ENCODE results near the gene UNC13D. TPM values are rescaled to one million over a fixed set of nuclear protein-coding genes. Genes with fewer than 3 reads are reported as not detected.

The UNC13D gene
- polyA plus RNA-seq, 3 donors: 28.4 to 111 (median 53.3) TPM

DNA sequence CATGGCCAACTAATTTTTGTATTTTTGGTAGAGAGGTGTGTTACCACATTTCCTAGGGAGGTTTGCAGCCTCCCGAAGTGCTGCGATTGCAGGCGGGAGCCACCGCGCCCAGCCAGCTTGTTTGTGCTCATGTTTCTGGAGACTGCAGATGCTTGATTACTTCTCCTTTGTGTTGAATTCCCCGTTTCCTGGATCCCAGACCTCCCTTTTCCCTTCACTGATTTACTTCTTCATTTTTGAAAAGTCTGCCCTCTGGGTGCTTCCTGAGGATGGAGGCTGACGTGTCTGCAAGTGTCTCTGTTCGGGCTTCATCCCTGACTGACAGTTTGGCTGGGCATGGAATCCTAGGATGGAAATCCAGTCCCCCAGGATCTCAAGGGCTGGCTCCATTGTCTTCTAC is 41.2 kb upstream of the UNC13D start:
- H3K27ac Mint-ChIP-seq: peak overlapping the region in 3 of 7 donors; percentile 24 to 73 (median 67)
- Histone ChIP-seq H3K4me1 (ENCODE audit: control insufficient read depth in 1 of 2, insufficient read depth in 2 of 2, low read length in 2 of 2) (peaks cover 8 to 14% of the 10 kb centered on the region in 2 donors), H3K9ac (ENCODE audit: insufficient read depth, low read length, poor library complexity, severe bottlenecking) (no peak overlapping the region), H3K4me2 (replicated peaks; ENCODE audit: extremely low read depth, low read length, poor library complexity, severe bottlenecking) (no peak overlapping the region), H3K36me3 (replicated peaks in 1 of 2; ENCODE audit: control insufficient read depth in 1 of 2, insufficient read depth in 2 of 2, low read length in 2 of 2) (peaks cover 3 to 15% of the 10 kb centered on the region in 2 donors), H3K27me3 (ENCODE audit: control insufficient read depth in 2 of 2, insufficient read depth in 2 of 2, low read length in 2 of 2) (peaks cover 0 to 4% of the 10 kb centered on the region in 2 donors), H3K4me3 (replicated peaks in 1 of 3; ENCODE audit: low read depth in 2 of 3, low read length in 3 of 3) (no peak overlapping the region), H3K79me2 (ENCODE audit: insufficient read depth, low read length) (no peaks in the 10 kb centered on the region), H4K20me1 (ENCODE audit: insufficient read depth, low read length) (no peaks in the 10 kb centered on the region), H3K9me3 (replicated peaks in 1 of 2; ENCODE audit: control insufficient read depth in 1 of 2, insufficient read depth in 1 of 2, low read length in 2 of 2) (no peaks in the 10 kb centered on the region), H3K27ac (ENCODE audit: low read depth in 1 of 2, low read length in 2 of 2) (no peak overlapping the region), H2AFZ (ENCODE audit: insufficient read depth, low read depth, low read length, poor library complexity, severe bottlenecking) (no peak overlapping the region)
- WGBS (ENCODE audit: insufficient coverage): 9% methylated on average over 2 of the region's 8 CpGs
- peaks cover 15% of the 10 kb centered on the region for H3K4me1 Mint-ChIP-seq
- peaks cover 0 to 5% (median 0%) of the 10 kb centered on the region in 7 donors for H3K9me3 Mint-ChIP-seq
- intact Hi-C loops (cut with micrococcal nuclease): no loop called here
- peaks cover 8 to 12% of the 10 kb centered on the region in 2 donors for H3K36me3 Mint-ChIP-seq
- H3K27me3 Mint-ChIP-seq (ENCODE audit: low read depth in 3 of 3): peaks cover 13 to 26% (median 19%) of the 10 kb centered on the region in 3 donors
- DNase-seq: peak in 1 of 3 donors; percentile 45
- TF ChIP-seq CTCF (IDR thresholded peaks at IDR 0.05): no peak
- peak overlapping the region in 1 of 2 donors; percentile 1 for H3K4me3 Mint-ChIP-seq

GRCh38 chr17:75881678-75882454 is 37.7 kb upstream of the UNC13D start:
- TF ChIP-seq CTCF (IDR thresholded peaks at IDR 0.05): no peak
- Histone ChIP-seq H3K9me3 (replicated peaks in 1 of 2; ENCODE audit: control insufficient read depth in 1 of 2, insufficient read depth in 1 of 2, low read length in 2 of 2) (peaks cover 0 to 5% of the 10 kb centered on the region in 2 donors), H3K4me1 (ENCODE audit: control insufficient read depth in 1 of 2, insufficient read depth in 2 of 2, low read length in 2 of 2) (peaks cover 28 to 31% of the 10 kb centered on the region in 2 donors), H4K20me1 (ENCODE audit: insufficient read depth, low read length) (no peaks in the 10 kb centered on the region), H3K79me2 (ENCODE audit: insufficient read depth, low read length) (no peaks in the 10 kb centered on the region), H2AFZ (ENCODE audit: insufficient read depth, low read depth, low read length, poor library complexity, severe bottlenecking) (no peak overlapping the region), H3K9ac (ENCODE audit: insufficient read depth, low read length, poor library complexity, severe bottlenecking) (no peak overlapping the region), H3K27me3 (ENCODE audit: control insufficient read depth in 2 of 2, insufficient read depth in 2 of 2, low read length in 2 of 2) (peaks cover 15 to 32% of the 10 kb centered on the region in 2 donors), H3K36me3 (replicated peaks in 1 of 2; ENCODE audit: control insufficient read depth in 1 of 2, insufficient read depth in 2 of 2, low read length in 2 of 2) (no peaks in the 10 kb centered on the region), H3K27ac (ENCODE audit: low read depth in 1 of 2, low read length in 2 of 2) (no peak overlapping the region), H3K4me3 (replicated peaks in 1 of 3; ENCODE audit: low read depth in 2 of 3, low read length in 3 of 3) (no peak overlapping the region), H3K4me2 (replicated peaks; ENCODE audit: extremely low read depth, low read length, poor library complexity, severe bottlenecking) (no peak overlapping the region)
- no peak overlapping the region for H3K4me3 Mint-ChIP-seq
- H3K27ac Mint-ChIP-seq: peak overlapping the region in 1 of 7 donors; percentile 73
- peaks cover 2 to 4% of the 10 kb centered on the region in 2 donors for H3K36me3 Mint-ChIP-seq
- peaks cover 0 to 16% (median 4%) of the 10 kb centered on the region in 7 donors for H3K9me3 Mint-ChIP-seq
- DNase-seq: no peak
- 83% methylated on average over 10 of the region's 15 CpGs for whole genome bisulfite sequencing (ENCODE audit: insufficient coverage)
- H3K27me3 Mint-ChIP-seq (ENCODE audit: low read depth in 3 of 3): peaks cover 39 to 55% (median 47%) of the 10 kb centered on the region in 3 donors
- peaks cover 31% of the 10 kb centered on the region for H3K4me1 Mint-ChIP-seq
- intact Hi-C loops (cut with micrococcal nuclease): no loop called here
